HEK293T (cell line): ENCODE results near the gene ARHGAP40.

Experiments used
- BHLHE40 ChIP-seq: fragments of 450-650 bp; IDR thresholded peaks from 2 replicates; pipeline ENCODE4 v1.6.1; 2016; ENCODE audit warnings: mild to moderate bottlenecking, moderate library complexity, borderline replicate concordance
- FOXM1 ChIP-seq: fragments of 450-650 bp; IDR thresholded peaks from 2 replicates; pipeline ENCODE4 v1.6.1; 2017; ENCODE audit warnings: mild to moderate bottlenecking, borderline replicate concordance
- LEF1 ChIP-seq: fragments of 450-650 bp; IDR thresholded peaks from 2 replicates; pipeline ENCODE4 v1.6.1; 2017; ENCODE audit warnings: mild to moderate bottlenecking, borderline replicate concordance

DNA sequence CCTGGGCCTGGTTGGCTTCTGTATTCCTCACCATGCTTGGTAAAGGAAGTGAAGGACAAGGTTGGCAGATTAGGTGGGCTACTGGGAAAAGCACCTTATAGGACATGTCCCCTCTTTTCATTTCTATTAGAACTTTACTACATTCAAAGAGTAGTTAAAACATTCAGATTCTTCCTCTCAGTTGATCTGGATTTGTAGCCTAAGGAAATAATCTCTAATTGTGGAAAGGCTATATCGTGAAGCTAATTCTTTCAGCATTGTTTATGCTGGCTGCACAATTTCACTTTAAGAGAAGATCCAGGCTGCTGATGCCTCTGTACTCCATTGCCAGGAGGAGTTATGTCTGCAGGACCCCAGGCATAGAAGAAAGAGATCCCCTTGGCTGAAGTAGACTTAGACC is 58.8 kb downstream of the ARHGAP40 start:
- no peak for TF ChIP-seq FOXM1
- no peak for TF ChIP-seq LEF1
- no peak for TF ChIP-seq BHLHE40
